HCT116 (cell line): ENCODE results near the gene ICAM2.

Experiments used
- CTCF ChIP-seq, 3 experiments: fragments of 200-600 bp in 1 of 3; sonication (generic) in 1 of 3; IDR thresholded peaks in 2 of 3; conservative IDR thresholded peaks in 1 of 3; 2 replicates each; pipeline ENCODE4 v1.5.1; 2012 to 2017; ENCODE audit warnings: low read depth in 2 of 3, low read length in 2 of 3, antibody characterized with exemption in 1 of 3, borderline replicate concordance in 1 of 3, control low read depth in 1 of 3, mild to moderate bottlenecking in 1 of 3, mixed read lengths in 1 of 3, mixed run types in 1 of 3, moderate library complexity in 1 of 3; ENCODE audit not compliant: insufficient read depth in 1 of 3
- EZH2 ChIP-seq: fragments of 200-600 bp; sonication (generic); IDR thresholded peaks from 2 replicates; pipeline ENCODE4 v1.6.1; 2017; ENCODE audit warnings: antibody characterized with exemption, mixed run types
- POLR2A ChIP-seq: IDR thresholded peaks from 2 replicates; pipeline ENCODE4 v1.7.0; 2011; ENCODE audit warnings: borderline replicate concordance; ENCODE audit not compliant: insufficient read depth, insufficient read length; ENCODE audit errors: extremely low read depth
- POLR2AphosphoS5 ChIP-seq: IDR thresholded peaks from 2 replicates; pipeline ENCODE4 v1.6.1; 2011; ENCODE audit warnings: mild to moderate bottlenecking, low read depth, low read length, moderate library complexity
- REST ChIP-seq: IDR thresholded peaks from 2 replicates; pipeline ENCODE4 v1.6.1; 2012; ENCODE audit warnings: low read depth

- no peak for TF ChIP-seq EZH2
- 0 out of 6 replicates have a peak, but pooled peaks of 2 of the 3 experiments have one; percentile 2 to 19 for TF ChIP-seq CTCF (IDR thresholded peaks at IDR 0.05 in 2 of 3, conservative IDR thresholded peaks at IDR 0.05 in 1 of 3; ENCODE audit: borderline replicate concordance in 1 of 3, insufficient read depth in 1 of 3, low read depth in 2 of 3, low read length in 2 of 3)
- no peak for TF ChIP-seq POLR2A
- TF ChIP-seq REST: no peak
- TF ChIP-seq POLR2AphosphoS5: no peak
Measured at GRCh38 chr17:63993368-63993985, 27.0 kb downstream of the ICAM2 start.
